ENCODE data around the gene SH3TC1.

DNA sequence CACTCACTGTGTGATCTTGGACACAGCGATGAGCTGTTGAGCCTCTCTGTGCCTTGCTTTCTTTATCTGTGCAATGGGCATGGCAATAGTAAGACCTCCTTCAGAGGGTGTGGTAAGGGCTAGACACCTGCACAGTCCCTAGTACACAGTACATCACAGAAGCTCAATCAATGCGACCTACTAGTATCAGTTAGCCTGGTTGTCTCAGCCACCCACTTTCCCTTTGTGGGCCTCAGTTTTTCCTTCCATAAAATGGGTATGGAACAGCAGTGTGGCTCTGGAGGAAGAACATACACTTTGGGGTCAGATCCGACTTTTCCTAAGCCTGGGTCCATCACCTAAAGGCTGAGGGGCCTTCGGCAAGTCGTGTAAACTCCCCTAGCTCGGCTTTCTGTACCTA is 67.0 kb downstream of the SH3TC1 start:
- TF ChIP-seq POLR2AphosphoS5 (IDR thresholded peaks at IDR 0.05; ENCODE audit: insufficient read depth in 1 of 2, low read depth in 1 of 2) (no peak), POLR2A (IDR thresholded peaks at IDR 0.05) (no peak)
- TF ChIP-seq, protein P1, sequence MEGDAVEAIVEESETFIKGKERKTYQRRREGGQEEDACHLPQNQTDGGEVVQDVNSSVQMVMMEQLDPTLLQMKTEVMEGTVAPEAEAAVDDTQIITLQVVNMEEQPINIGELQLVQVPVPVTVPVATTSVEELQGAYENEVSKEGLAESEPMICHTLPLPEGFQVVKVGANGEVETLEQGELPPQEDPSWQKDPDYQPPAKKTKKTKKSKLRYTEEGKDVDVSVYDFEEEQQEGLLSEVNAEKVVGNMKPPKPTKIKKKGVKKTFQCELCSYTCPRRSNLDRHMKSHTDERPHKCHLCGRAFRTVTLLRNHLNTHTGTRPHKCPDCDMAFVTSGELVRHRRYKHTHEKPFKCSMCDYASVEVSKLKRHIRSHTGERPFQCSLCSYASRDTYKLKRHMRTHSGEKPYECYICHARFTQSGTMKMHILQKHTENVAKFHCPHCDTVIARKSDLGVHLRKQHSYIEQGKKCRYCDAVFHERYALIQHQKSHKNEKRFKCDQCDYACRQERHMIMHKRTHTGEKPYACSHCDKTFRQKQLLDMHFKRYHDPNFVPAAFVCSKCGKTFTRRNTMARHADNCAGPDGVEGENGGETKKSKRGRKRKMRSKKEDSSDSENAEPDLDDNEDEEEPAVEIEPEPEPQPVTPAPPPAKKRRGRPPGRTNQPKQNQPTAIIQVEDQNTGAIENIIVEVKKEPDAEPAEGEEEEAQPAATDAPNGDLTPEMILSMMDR (IDR thresholded peaks at IDR 0.05): no peak

Data from vagina (tissue), 2 donors.